Epidermal melanocyte (primary cell): Measurements from ENCODE around the gene PPP2R2B.

Source experiments
- DNase-seq: peaks from one replicate; pipeline ENCODE4 v3.0.0; 2011; ENCODE audit warnings: low spot score; ENCODE audit not compliant: insufficient read length

PPP2R2B gene

GRCh38 chr5:146704949-146705665, 173.4 kb downstream of the PPP2R2B start:
- DNase-seq, result no peak

- DNase-seq, result no peak
Observed at GRCh38 chr5:146703899-146704298, 174.7 kb downstream of the PPP2R2B start.

- DNase-seq, result no peak
Observed at GRCh38 chr5:146703499-146703898, 175.1 kb downstream of the PPP2R2B start.

- no peak for DNase-seq
Observed at GRCh38 chr5:146699664-146700418, 178.7 kb downstream of the PPP2R2B start.

GRCh38 chr5:146699138-146699537, 179.4 kb downstream of the PPP2R2B start:
- no peak for DNase-seq

GRCh38 chr5:146698651-146699050, 179.9 kb downstream of the PPP2R2B start:
- DNase-seq, result no peak

GRCh38 chr5:146697211-146697610, 181.3 kb downstream of the PPP2R2B start:
- no peak for DNase-seq

GRCh38 chr5:146695646-146696045, 182.9 kb downstream of the PPP2R2B start:
- DNase-seq, result no peak

- DNase-seq, result no peak
Observed at GRCh38 chr5:146690880-146691355, 187.6 kb downstream of the PPP2R2B start.

GRCh38 chr5:146687630-146688029, 190.9 kb downstream of the PPP2R2B start:
- DNase-seq, result no peak

GRCh38 chr5:146683861-146684260, 194.7 kb downstream of the PPP2R2B start:
- no peak for DNase-seq

- no peak for DNase-seq
Observed at GRCh38 chr5:146682899-146683532, 195.5 kb downstream of the PPP2R2B start.

GRCh38 chr5:146681585-146682105, 196.9 kb downstream of the PPP2R2B start:
- DNase-seq, result no peak

GRCh38 chr5:146680846-146681584, 197.5 kb downstream of the PPP2R2B start:
- DNase-seq, result no peak

GRCh38 chr5:146675636-146676035, 202.9 kb downstream of the PPP2R2B start:
- DNase-seq, result no peak

- DNase-seq, result no peak
Observed at GRCh38 chr5:146672866-146673265, 205.7 kb downstream of the PPP2R2B start.

- DNase-seq, result no peak
Observed at GRCh38 chr5:146671561-146672295, 206.8 kb downstream of the PPP2R2B start.

- no peak for DNase-seq
Observed at GRCh38 chr5:146669656-146670055, 208.9 kb downstream of the PPP2R2B start.

- DNase-seq, result no peak
Observed at GRCh38 chr5:146667633-146668272, 210.8 kb downstream of the PPP2R2B start.

- DNase-seq, result no peak
Observed at GRCh38 chr5:146662229-146662628, 216.3 kb downstream of the PPP2R2B start.
